Endodermal cell (in vitro differentiated cells): ENCODE measurements around the gene LMF2. TPM values are rescaled to one million over a fixed set of nuclear protein-coding genes. Genes with fewer than 3 reads are reported as not detected.
"Not testable (repeated sequence)": the region's sequence is repeated elsewhere in the genome, so short reads cannot be mapped to it uniquely, and the experiment has no call there.

Source experiments
- DNase-seq: peaks from one replicate; pipeline ENCODE4 v3.0.0-alpha.2; 2017
- H3K27ac ChIP-seq: 2 replicates; pipeline ENCODE4 v1.5.1; 2013; ENCODE audit warnings: mild to moderate bottlenecking, low read depth, low read length, moderate library complexity
- H3K27me3 ChIP-seq: 2 replicates; pipeline ENCODE4 v1.6.1; 2013; ENCODE audit warnings: mild to moderate bottlenecking, low read length, moderate library complexity; ENCODE audit not compliant: insufficient read depth, control insufficient read depth, poor library complexity, severe bottlenecking
- H3K36me3 ChIP-seq: 2 replicates; pipeline ENCODE4 v1.7.0; 2013; ENCODE audit warnings: mild to moderate bottlenecking, low read length, moderate library complexity; ENCODE audit not compliant: control insufficient read depth, insufficient read depth
- H3K4me1 ChIP-seq: one replicate; pipeline ENCODE4 v1.7.0; 2013; ENCODE audit warnings: low read length; ENCODE audit not compliant: control insufficient read depth, insufficient read depth
- H3K4me3 ChIP-seq: 2 replicates; pipeline ENCODE4 v1.5.1; 2013; ENCODE audit warnings: mild to moderate bottlenecking, low read length, moderate library complexity
- H3K9ac ChIP-seq: 2 replicates; pipeline ENCODE4 v1.6.1; 2013; ENCODE audit warnings: mild to moderate bottlenecking, low read length, moderate library complexity; ENCODE audit not compliant: poor library complexity, severe bottlenecking; ENCODE audit errors: extremely low read depth
- H3K9me3 ChIP-seq: 2 replicates; pipeline ENCODE4 v1.6.1; 2013; ENCODE audit warnings: mild to moderate bottlenecking, low read length, moderate library complexity; ENCODE audit not compliant: control insufficient read depth
- H3K27ac Mint-ChIP-seq: 2 replicates; pipeline ENCODE4 v1.8.0; 2020; ENCODE audit warnings: mixed read lengths
- H3K27me3 Mint-ChIP-seq: 2 replicates; pipeline ENCODE4 v1.8.0; 2021; ENCODE audit warnings: mild to moderate bottlenecking, mixed read lengths; ENCODE audit not compliant: insufficient read depth
- H3K36me3 Mint-ChIP-seq: 2 replicates; pipeline ENCODE4 v1.8.0; 2020; ENCODE audit warnings: low read depth, mixed read lengths
- H3K4me1 Mint-ChIP-seq: 2 replicates; pipeline ENCODE4 v1.8.0; 2020; ENCODE audit warnings: mixed read lengths
- H3K4me3 Mint-ChIP-seq: 2 replicates; pipeline ENCODE4 v1.8.0; 2020; ENCODE audit warnings: mild to moderate bottlenecking, moderate library complexity, mixed read lengths
- H3K9me3 Mint-ChIP-seq: 2 replicates; pipeline ENCODE4 v1.8.0; 2020; ENCODE audit warnings: mild to moderate bottlenecking, mixed read lengths
- CTCF ChIP-seq: fragments of 200-600 bp; sonication (generic); conservative IDR thresholded peaks from 2 replicates; pipeline ENCODE4 v1.5.0; 2021; ENCODE audit warnings: antibody characterized with exemption, mild to moderate bottlenecking
- WGBS, 2 experiments: methylation state at CpG; one replicate each; pipeline versions ENCODE4 v1.1.5 to v1.1.7; 2013; ENCODE audit warnings: missing lambda C conversion rate in 2 of 2, mixed read lengths in 1 of 2; ENCODE audit not compliant: insufficient coverage in 1 of 2, insufficient read length in 1 of 2; 5-methylcytosine and 5-hydroxymethylcytosine counted together
- total RNA-seq, 2 donors: library from RNA; stranded (reverse); fragmentation: NEBNext Ultra II Directional in 1 of 2; extraction: Animal tissue kit (Norgen Biotek cat#: 25700) in 1 of 2; gene quantifications; 2 replicates in 1 of 2; 3 replicates in 1 of 2; pipeline ENCODE4 v1.2.1, GENCODE V29; 2021

The LMF2 gene
- total RNA-seq, 2 donors from 2014 or later: 58.8 to 65.2 TPM

GRCh38 chr22:50536226-50536625, 28.7 kb upstream of the LMF2 start:
- no peak overlapping the region for H3K27ac ChIP-seq
- no peak overlapping the region for H3K4me3 ChIP-seq
- H3K9ac ChIP-seq: no peak overlapping the region
- Mint-ChIP-seq H3K27ac (no peak overlapping the region), H3K27me3 (peaks cover 30% of the 10 kb centered on the region), H3K9me3 (no peaks in the 10 kb centered on the region), H3K4me3 (no peak overlapping the region), H3K36me3 (no peaks in the 10 kb centered on the region), H3K4me1 (peaks cover 13% of the 10 kb centered on the region)
- peaks cover 32% of the 10 kb centered on the region for H3K27me3 ChIP-seq
- no peak for DNase-seq
- whole genome bisulfite sequencing, 2 experiments: 89 to 92% methylated on average over 2 to 3 of the region's 3 CpGs
- H3K9me3 ChIP-seq: no peaks in the 10 kb centered on the region
- H3K4me1 ChIP-seq: no peaks in the 10 kb centered on the region
- TF ChIP-seq CTCF: no peak
- H3K36me3 ChIP-seq: no peaks in the 10 kb centered on the region

GRCh38 chr22:50535113-50535512, 27.6 kb upstream of the LMF2 start:
- no peaks in the 10 kb centered on the region for H3K9me3 ChIP-seq
- no peak overlapping the region for H3K4me3 ChIP-seq
- Mint-ChIP-seq H3K4me1 (peaks cover 5% of the 10 kb centered on the region), H3K4me3 (no peak overlapping the region), H3K27ac (no peak overlapping the region), H3K36me3 (no peaks in the 10 kb centered on the region), H3K9me3 (no peaks in the 10 kb centered on the region), H3K27me3 (peaks cover 40% of the 10 kb centered on the region)
- H3K27ac ChIP-seq: no peak overlapping the region
- no peaks in the 10 kb centered on the region for H3K4me1 ChIP-seq
- no peak for TF ChIP-seq CTCF
- 97% methylated on average over 5 of the region's 8 CpGs; no CpG with 5 or more reads in 1 of the 2 experiments for WGBS, 2 experiments
- no peaks in the 10 kb centered on the region for H3K36me3 ChIP-seq
- no peak for DNase-seq
- peaks cover 43% of the 10 kb centered on the region for H3K27me3 ChIP-seq
- H3K9ac ChIP-seq: no peak overlapping the region

- H3K4me3 Mint-ChIP-seq, H3K36me3 Mint-ChIP-seq, H3K36me3 ChIP-seq, H3K9me3 ChIP-seq, H3K27ac Mint-ChIP-seq, H3K9me3 Mint-ChIP-seq, H3K4me1 Mint-ChIP-seq, H3K4me1 ChIP-seq, H3K4me3 ChIP-seq, H3K9ac ChIP-seq, H3K27ac ChIP-seq, DNase-seq: not testable (repeated sequence)
- 85 to 87% methylated on average over 11 to 21 of the region's 21 CpGs for WGBS, 2 experiments
- peaks cover 54% of the 10 kb centered on the region for H3K27me3 ChIP-seq
- H3K27me3 Mint-ChIP-seq: peaks cover 47% of the 10 kb centered on the region
Measured at GRCh38 chr22:50533856-50534711, 26.6 kb upstream of the LMF2 start.
